Fibroblast of lung (primary cell): ENCODE measurements around the gene DUSP9. TPM values are rescaled to one million over a fixed set of nuclear protein-coding genes. Genes with fewer than 3 reads are reported as not detected.

Experiments used
- DNase-seq, 2 donors: peaks; one replicate each; pipeline versions ENCODE4 v3.0.0 to v3.0.0-alpha.2; 2010; ENCODE audit warnings: low read depth in 2 of 2
- H2AFZ ChIP-seq: 2 replicates; pipeline ENCODE4 v1.5.1; 2012; ENCODE audit warnings: low read length, control low read depth, inconsistent platforms
- H3K27ac ChIP-seq: 2 replicates; pipeline ENCODE4 v1.5.1; 2011; ENCODE audit warnings: low read length, control low read depth; ENCODE audit not compliant: insufficient read depth
- H3K27me3 ChIP-seq: 2 replicates; pipeline ENCODE4 v1.5.1; 2011; ENCODE audit warnings: mild to moderate bottlenecking, low read length; ENCODE audit not compliant: control insufficient read depth, insufficient read depth
- H3K36me3 ChIP-seq: 2 replicates; pipeline ENCODE4 v1.5.1; 2011; ENCODE audit warnings: low read length; ENCODE audit not compliant: control insufficient read depth, insufficient read depth
- H3K4me1 ChIP-seq: 2 replicates; pipeline ENCODE4 v1.5.1; 2011; ENCODE audit warnings: low read length; ENCODE audit not compliant: control insufficient read depth, insufficient read depth; ENCODE audit errors: extremely low read depth
- H3K4me2 ChIP-seq: 2 replicates; pipeline ENCODE4 v1.5.1; 2011; ENCODE audit warnings: low read length, control low read depth; ENCODE audit not compliant: insufficient read depth; ENCODE audit errors: extremely low read depth
- H3K4me3 ChIP-seq, 4 experiments: fragments of 200-600 bp in 1 of 4; sonication (generic) in 1 of 4; replicated peaks in 1 of 4; 2 replicates each; pipeline ENCODE4 v1.5.1; 2011 to 2016; ENCODE audit warnings: low read length in 4 of 4, low read depth in 3 of 4, mild to moderate bottlenecking in 3 of 4, control low read depth in 2 of 4, inconsistent platforms in 1 of 4, mixed read lengths in 1 of 4; ENCODE audit not compliant: insufficient read depth in 1 of 4; ENCODE audit errors: control extremely low read depth in 1 of 4
- H3K79me2 ChIP-seq: 2 replicates; pipeline ENCODE4 v1.5.1; 2012; ENCODE audit warnings: mild to moderate bottlenecking, low read length, inconsistent platforms; ENCODE audit not compliant: control insufficient read depth, insufficient read depth
- H3K9ac ChIP-seq: 2 replicates; pipeline ENCODE4 v1.5.1; 2011; ENCODE audit warnings: mild to moderate bottlenecking, low read length, control low read depth; ENCODE audit not compliant: insufficient read depth
- H3K9me3 ChIP-seq: 2 replicates; pipeline ENCODE4 v1.5.1; 2012; ENCODE audit warnings: low read depth, low read length; ENCODE audit not compliant: control insufficient read depth, insufficient read depth
- H4K20me1 ChIP-seq: 2 replicates; pipeline ENCODE4 v1.5.1; 2011; ENCODE audit warnings: low read length; ENCODE audit not compliant: control insufficient read depth, insufficient read depth; ENCODE audit errors: extremely low read depth
- EZH2 ChIP-seq: IDR thresholded peaks from 2 replicates; pipeline ENCODE4 v1.5.1; 2012; ENCODE audit warnings: low read length, control low read depth, mild to moderate bottlenecking; ENCODE audit errors: missing control alignments
- polyA plus RNA-seq, 2 donors: library from polyadenylated mRNA; depleted of rRNA in 1 of 2; stranded (reverse) in 1 of 2; unstranded in 1 of 2; fragments of >200 nt; gene quantifications; 2 replicates each; pipeline ENCODE4 v1.2.1, GENCODE V29; 2011 to 2012; ENCODE audit warnings: missing spikeins in 1 of 2
- total RNA-seq: library from RNA; depleted of rRNA; stranded (reverse); fragments of >200 nt; gene quantifications from 2 replicates; pipeline ENCODE4 v1.2.1, GENCODE V29; 2014
- TF ChIP-seq, protein P1 (sequence below), 2 donors: IDR thresholded peaks in 1 of 2; conservative IDR thresholded peaks in 1 of 2; 1 replicate in 1 of 2; 2 replicates in 1 of 2; pipeline ENCODE4 v1.5.1; 2011 to 2012; ENCODE audit warnings: low read length in 2 of 2, control low read depth in 1 of 2, inconsistent platforms in 1 of 2, low read depth in 1 of 2, mild to moderate bottlenecking in 1 of 2

Gene DUSP9
- total and polyA plus RNA-seq, 2 donors (not counting 1 experiment from before 2014, with no cell fraction given): not detected

- H4K20me1 ChIP-seq: no peaks in the 10 kb centered on the region
- DNase-seq: no peak
- no peak for TF ChIP-seq EZH2
- TF ChIP-seq, protein P1, sequence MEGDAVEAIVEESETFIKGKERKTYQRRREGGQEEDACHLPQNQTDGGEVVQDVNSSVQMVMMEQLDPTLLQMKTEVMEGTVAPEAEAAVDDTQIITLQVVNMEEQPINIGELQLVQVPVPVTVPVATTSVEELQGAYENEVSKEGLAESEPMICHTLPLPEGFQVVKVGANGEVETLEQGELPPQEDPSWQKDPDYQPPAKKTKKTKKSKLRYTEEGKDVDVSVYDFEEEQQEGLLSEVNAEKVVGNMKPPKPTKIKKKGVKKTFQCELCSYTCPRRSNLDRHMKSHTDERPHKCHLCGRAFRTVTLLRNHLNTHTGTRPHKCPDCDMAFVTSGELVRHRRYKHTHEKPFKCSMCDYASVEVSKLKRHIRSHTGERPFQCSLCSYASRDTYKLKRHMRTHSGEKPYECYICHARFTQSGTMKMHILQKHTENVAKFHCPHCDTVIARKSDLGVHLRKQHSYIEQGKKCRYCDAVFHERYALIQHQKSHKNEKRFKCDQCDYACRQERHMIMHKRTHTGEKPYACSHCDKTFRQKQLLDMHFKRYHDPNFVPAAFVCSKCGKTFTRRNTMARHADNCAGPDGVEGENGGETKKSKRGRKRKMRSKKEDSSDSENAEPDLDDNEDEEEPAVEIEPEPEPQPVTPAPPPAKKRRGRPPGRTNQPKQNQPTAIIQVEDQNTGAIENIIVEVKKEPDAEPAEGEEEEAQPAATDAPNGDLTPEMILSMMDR (conservative IDR thresholded peaks at IDR 0.05 in 1 of 2, IDR thresholded peaks at IDR 0.05 in 1 of 2; ENCODE audit: low read depth in 1 of 2, low read length in 2 of 2): no peak
Measured at GRCh38 chrX:153700376-153700945, 53.5 kb downstream of the DUSP9 start.

More at GRCh38 chrX:153700376-153700945, 53.5 kb downstream of the DUSP9 start:
- Histone ChIP-seq H3K4me2 (no peak overlapping the region), H3K9ac (no peak overlapping the region), H3K27ac (no peak overlapping the region), H3K36me3 (peaks cover 1% of the 10 kb centered on the region), H3K27me3 (no peaks in the 10 kb centered on the region), H3K79me2 (no peaks in the 10 kb centered on the region), H3K4me3 (no peak overlapping the region), H3K9me3 (no peaks in the 10 kb centered on the region), H3K4me1 (no peaks in the 10 kb centered on the region), H2AFZ (no peak overlapping the region)

Other genes with a start within 250 kb of the DUSP9 start
- not detected in 2 replicates for gene PNMA6E, start 245.9 kb upstream of the DUSP9 start, total RNA-seq
- gene PNMA6E, start 245.9 kb upstream of the DUSP9 start, polyA plus RNA-seq: not detected in 2 replicates
- gene ZFP92, start 235.7 kb upstream of the DUSP9 start, total RNA-seq: 0.17 and 0.26 TPM in 2 replicates
- 0.06 and 0.09 TPM in 2 replicates for gene ZFP92, start 235.7 kb upstream of the DUSP9 start, polyA plus RNA-seq
- gene TREX2, start 201.1 kb upstream of the DUSP9 start, total RNA-seq: 1.8 and 3.1 TPM in 2 replicates
- gene TREX2, start 201.1 kb upstream of the DUSP9 start, polyA plus RNA-seq: 0.08 TPM in 1 of 2 replicates, not detected in the other
- gene HAUS7, start 176.6 kb upstream of the DUSP9 start, total RNA-seq: 7.3 and 10.5 TPM in 2 replicates
- 10.4 and 17.1 TPM in 2 replicates for gene HAUS7, start 176.6 kb upstream of the DUSP9 start, polyA plus RNA-seq
- 10.1 and 18.7 TPM in 2 replicates for gene BGN, start 152.2 kb upstream of the DUSP9 start, total RNA-seq
- gene BGN, start 152.2 kb upstream of the DUSP9 start, polyA plus RNA-seq: 21.4 and 61.7 TPM in 2 replicates
- gene ATP2B3, start 129.6 kb upstream of the DUSP9 start, total RNA-seq: not detected in 2 replicates
- not detected in 2 replicates for gene ATP2B3, start 129.6 kb upstream of the DUSP9 start, polyA plus RNA-seq
- gene CCNQ, start 48.1 kb upstream of the DUSP9 start, total RNA-seq: 24.4 and 28.2 TPM in 2 replicates
- gene CCNQ, start 48.1 kb upstream of the DUSP9 start, polyA plus RNA-seq: 19.9 and 22.8 TPM in 2 replicates
- gene PNCK, start 26.6 kb downstream of the DUSP9 start, total RNA-seq: 0.26 and 0.33 TPM in 2 replicates
- gene PNCK, start 26.6 kb downstream of the DUSP9 start, polyA plus RNA-seq: 0.08 TPM in 1 of 2 replicates, not detected in the other
- gene SLC6A8, start 40.7 kb downstream of the DUSP9 start, total RNA-seq: 9.8 and 11.1 TPM in 2 replicates
- gene SLC6A8, start 40.7 kb downstream of the DUSP9 start, polyA plus RNA-seq: 7.7 and 13.2 TPM in 2 replicates
- gene BCAP31, start 77.2 kb downstream of the DUSP9 start, total RNA-seq: 94.8 and 133 TPM in 2 replicates
- 94.0 and 114 TPM in 2 replicates for gene BCAP31, start 77.2 kb downstream of the DUSP9 start, polyA plus RNA-seq
- gene ABCD1, start 77.7 kb downstream of the DUSP9 start, total RNA-seq: 6.9 and 12.7 TPM in 2 replicates
- 4.0 and 4.6 TPM in 2 replicates for gene ABCD1, start 77.7 kb downstream of the DUSP9 start, polyA plus RNA-seq
- gene PLXNB3, start 117.0 kb downstream of the DUSP9 start, total RNA-seq: 1.0 and 4.3 TPM in 2 replicates
- 1.6 and 1.9 TPM in 2 replicates for gene PLXNB3, start 117.0 kb downstream of the DUSP9 start, polyA plus RNA-seq
- 0.51 and 0.83 TPM in 2 replicates for gene SRPK3, start 133.8 kb downstream of the DUSP9 start, total RNA-seq
- 0.15 and 0.40 TPM in 2 replicates for gene SRPK3, start 133.8 kb downstream of the DUSP9 start, polyA plus RNA-seq
- gene IDH3G, start 147.2 kb downstream of the DUSP9 start, total RNA-seq: 37.8 and 44.6 TPM in 2 replicates
- gene IDH3G, start 147.2 kb downstream of the DUSP9 start, polyA plus RNA-seq: 55.7 and 72.2 TPM in 2 replicates
- gene SSR4, start 147.5 kb downstream of the DUSP9 start, total RNA-seq: 144 and 147 TPM in 2 replicates
- gene SSR4, start 147.5 kb downstream of the DUSP9 start, polyA plus RNA-seq: 141 and 182 TPM in 2 replicates
- gene PDZD4, start 183.3 kb downstream of the DUSP9 start, total RNA-seq: under 0.01 and 0.26 TPM in 2 replicates
- gene PDZD4, start 183.3 kb downstream of the DUSP9 start, polyA plus RNA-seq: 0.01 and 0.10 TPM in 2 replicates
- gene L1CAM, start 239.0 kb downstream of the DUSP9 start, total RNA-seq: under 0.01 and 0.99 TPM in 2 replicates
- gene L1CAM, start 239.0 kb downstream of the DUSP9 start, polyA plus RNA-seq: 1.2 and 1.7 TPM in 2 replicates